Panc1 (cell line): ENCODE measurements around the gene ABHD11. TPM values are rescaled to one million over a fixed set of nuclear protein-coding genes. Genes with fewer than 3 reads are reported as not detected.
A peak's percentile ranks its signal among the peaks of the same experiment; 100 is the strongest.

Experiments used
- ATAC-seq: fragments of 200-7000 bp; cut with Tn5 transposase; 2 replicates; pipeline ENCODE4 v1.9.1; 2020; ENCODE audit warnings: mild to moderate bottlenecking, moderate library complexity
- BruUV-seq: library from RNA; stranded (reverse); fragments of 400-500 nt; replicated peaks from 2 replicates; lab custom pipeline; 2021; lab: Mats Ljungman, UMichigan
- CTCF ChIA-PET: fragments of 300-600 bp; sonication (Branson Sonifier 250); formaldehyde crosslinking; loops from one replicate; lab custom pipeline; 2022; ENCODE audit warnings: antibody characterized with exemption; lab: Charles Lee
- POLR2A ChIA-PET: fragments of 300-600 bp; sonication (Branson Sonifier 250); formaldehyde crosslinking; loops from one replicate; lab custom pipeline; 2022; ENCODE audit warnings: antibody characterized with exemption; lab: Charles Lee
- DNase-seq: peaks from one replicate; pipeline ENCODE4 v3.0.0-alpha.2; 2010; ENCODE audit warnings: low read depth, low spot score
- H3K27ac ChIP-seq: 2 replicates; pipeline ENCODE4 v1.5.1; 2011; ENCODE audit warnings: mild to moderate bottlenecking, low read length, inconsistent platforms
- H3K27me3 ChIP-seq: fragments of 200-500 bp; sonication (Bioruptor generic); 2 replicates; pipeline ENCODE4 v1.6.0; 2014; ENCODE audit warnings: low read length, inconsistent platforms; ENCODE audit not compliant: control insufficient read depth, insufficient read depth
- H3K36me3 ChIP-seq: fragments of 200-500 bp; sonication (Bioruptor generic); 2 replicates; pipeline ENCODE4 v1.5.1; 2014; ENCODE audit warnings: inconsistent platforms, mild to moderate bottlenecking, low read length, moderate library complexity; ENCODE audit not compliant: control insufficient read depth, insufficient read depth
- H3K4me1 ChIP-seq: 2 replicates; pipeline ENCODE4 v1.5.1; 2011; ENCODE audit warnings: inconsistent platforms, mild to moderate bottlenecking, low read length, moderate library complexity; ENCODE audit not compliant: control insufficient read depth, insufficient read depth
- H3K4me3 ChIP-seq, 2 experiments: 2 replicates each; pipeline ENCODE4 v1.5.1; 2011 to 2012; ENCODE audit warnings: low read depth in 2 of 2, low read length in 2 of 2, mild to moderate bottlenecking in 2 of 2, inconsistent platforms in 1 of 2, moderate library complexity in 1 of 2
- H3K9me3 ChIP-seq: fragments of 200-500 bp; sonication (Bioruptor generic); 2 replicates; pipeline ENCODE4 v1.5.1; 2014; ENCODE audit warnings: low read depth, mild to moderate bottlenecking, inconsistent platforms, low read length, moderate library complexity; ENCODE audit not compliant: control insufficient read depth, insufficient read depth
- POLR2AphosphoS5 ChIP-seq: IDR thresholded peaks from 2 replicates; pipeline ENCODE4 v1.6.1; 2012; ENCODE audit warnings: mild to moderate bottlenecking, low read depth, low read length, moderate library complexity
- REST ChIP-seq, 2 experiments: IDR thresholded peaks; 2 replicates each; pipeline ENCODE4 v1.6.1; 2011 to 2012; ENCODE audit warnings: low read depth in 2 of 2, control low read depth in 1 of 2, low read length in 1 of 2, mild to moderate bottlenecking in 1 of 2, moderate library complexity in 1 of 2; ENCODE audit not compliant: insufficient read depth in 1 of 2
- SIN3A ChIP-seq: IDR thresholded peaks from 2 replicates; pipeline ENCODE4 v1.6.1; 2012; ENCODE audit warnings: low read depth, mild to moderate bottlenecking, low read length, moderate library complexity, borderline replicate concordance; ENCODE audit not compliant: insufficient read depth
- TCF7L2 ChIP-seq: IDR thresholded peaks from 2 replicates; pipeline ENCODE4 v1.6.1; 2011; ENCODE audit warnings: mild to moderate bottlenecking, low read depth, low read length, inconsistent platforms
- in situ Hi-C: cut with HindIII; loops from 2 replicates; pipeline ENCODE4 v1.10.0; 2016; ENCODE audit warnings: low sequenced_read_pairs, low pct_unique_long_range_greater_than_20kb
- intact Hi-C: fragments of 100-400 bp; cut with micrococcal nuclease; formaldehyde crosslinking; loops from one replicate; pipeline ENCODE4 v1.10.0; 2022; ENCODE audit not compliant: unreplicated experiment
- total RNA-seq: library from RNA; stranded (reverse); gene quantifications from one replicate; pipeline ENCODE4 v1.2.1, GENCODE V29; 2021; ENCODE audit not compliant: unreplicated experiment

Gene ABHD11
- total RNA-seq, 1 experiment from 2014 or later, result 54.2 TPM

DNA sequence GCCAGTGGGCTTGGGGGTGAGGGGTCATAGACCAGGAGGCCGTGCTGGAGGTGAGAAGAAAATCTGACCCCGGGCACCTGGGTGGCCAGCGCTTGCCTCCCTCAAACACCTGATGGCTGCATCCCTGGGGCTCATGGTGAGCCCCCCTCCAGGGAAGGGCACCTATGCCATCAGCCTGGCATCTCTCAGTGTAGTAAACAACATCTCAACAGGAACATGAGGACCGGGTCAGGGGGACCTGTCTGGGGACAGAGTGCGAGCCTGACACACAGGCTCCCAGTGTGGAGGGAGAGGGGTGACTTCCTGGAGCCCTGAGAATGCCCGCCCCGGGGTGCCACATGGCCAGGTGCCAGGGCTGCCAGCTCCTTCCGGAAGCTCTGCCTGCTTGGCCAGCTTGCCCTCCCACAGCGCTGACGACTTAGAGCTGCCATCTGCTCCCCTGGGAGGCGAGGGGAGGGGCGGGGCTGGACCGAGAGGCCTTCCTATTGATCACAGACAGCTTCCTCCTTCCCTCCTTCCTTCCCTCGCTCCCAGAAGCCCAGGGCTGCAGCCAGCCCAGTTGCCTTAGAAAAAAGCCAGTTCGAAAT, 31.5 kb downstream of the ABHD11 start:
- DNase-seq (no peak), ATAC-seq (peak; percentile 30)
- Histone ChIP-seq H3K9me3 (no peaks in the 10 kb centered on the region), H3K4me3 (peak overlapping the region in 1 of 2 experiments; percentile 4; a peak in 1 of 4 replicates), H3K4me1 (peaks cover 87% of the 10 kb centered on the region), H3K27ac (peak overlapping the region; percentile 93), H3K27me3 (no peaks in the 10 kb centered on the region), H3K36me3 (no peaks in the 10 kb centered on the region; the same call in 1 of the 2 replicates)
- no peak for TF ChIP-seq SIN3A
- intact Hi-C loops, result no loop called here
- in situ Hi-C loops, result no loop called here
- ChIA-PET CTCF (interaction anchor here (1.1 kb wide), 1 partner anchor 9 kb away, joined by 6 read pairs; no protein-coding TSS in a partner anchor), POLR2A (interaction anchor here (0.5 to 0.6 kb wide), 2 partner anchors 88 to 439 kb away, joined by 5 to 24 read pairs; no protein-coding TSS in a partner anchor)
- no TSS peak for BruUV-seq

DNA sequence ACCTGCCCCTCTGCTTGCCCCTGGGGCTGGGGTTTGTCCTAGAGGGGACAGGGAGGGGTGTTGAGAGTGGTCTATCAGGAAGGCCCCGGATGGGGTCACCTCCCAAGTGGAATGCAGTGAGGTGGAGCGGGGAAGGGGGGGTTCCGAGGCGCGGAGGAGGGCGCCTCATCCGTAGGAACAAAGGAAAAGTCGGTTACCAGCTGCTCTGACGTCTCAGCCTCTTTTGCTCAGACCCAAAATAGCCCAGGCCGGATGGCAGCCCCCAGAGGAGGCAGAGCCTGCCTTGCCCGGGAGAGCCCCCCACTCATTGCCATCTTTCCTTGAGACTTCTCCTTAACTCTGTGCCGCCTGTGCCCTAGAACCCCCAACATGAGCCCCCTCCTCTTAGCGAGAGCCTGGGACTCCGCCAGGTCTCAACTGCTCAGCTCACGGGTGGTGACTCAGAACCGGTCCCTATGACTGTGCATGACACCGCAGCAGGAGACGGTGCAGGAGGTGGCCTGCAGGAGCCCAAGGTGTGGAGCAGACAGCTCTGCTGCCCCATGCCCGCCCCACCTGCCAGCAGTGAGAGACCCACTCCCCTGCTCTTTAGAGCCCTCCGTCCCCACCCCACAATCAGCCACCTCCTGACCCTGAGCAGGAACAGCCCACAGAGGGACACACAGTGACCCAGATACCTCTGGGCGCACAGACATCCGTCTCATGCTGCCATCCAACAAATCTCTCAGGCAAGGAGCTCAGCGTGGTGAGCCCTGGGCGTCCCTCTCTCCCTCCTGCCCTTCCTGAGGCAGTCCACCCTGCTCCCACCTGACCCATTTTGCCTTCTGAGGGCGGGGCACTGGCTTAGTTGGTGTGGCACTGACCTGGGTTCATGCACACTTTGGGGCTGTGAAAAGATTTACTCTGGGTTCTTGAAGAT, 32.2 kb downstream of the ABHD11 start:
- H3K36me3 ChIP-seq, result no peaks in the 10 kb centered on the region; the same call in 1 of the 2 replicates
- ATAC-seq, result peak; percentile 65

More for the DNA sequence above, 32.2 kb downstream of the ABHD11 start:
- in situ Hi-C loops (no loop called here), intact Hi-C loops (no loop called here)
- TF ChIP-seq TCF7L2 (peak; percentile 24; the same call in 1 of the 2 replicates), REST (IDR thresholded peaks at IDR 0.05; ENCODE audit: insufficient read depth in 1 of 2, low read depth in 2 of 2, low read length in 1 of 2) (no peak), POLR2AphosphoS5 (peak; percentile 64)
- ChIA-PET CTCF (interaction anchor here (0.6 to 1.1 kb wide), 2 partner anchors 8 to 386 kb away, joined by 3 to 6 read pairs; no protein-coding TSS in a partner anchor), POLR2A (interaction anchor here (0.5 to 0.6 kb wide), 3 partner anchors 54 to 440 kb away, joined by 5 to 24 read pairs (median 5); no protein-coding TSS in a partner anchor)
- no TSS peak for BruUV-seq
- H3K4me1 ChIP-seq, result peaks cover 82% of the 10 kb centered on the region
- H3K9me3 ChIP-seq, result no peaks in the 10 kb centered on the region
- H3K27me3 ChIP-seq, result no peaks in the 10 kb centered on the region
- H3K27ac ChIP-seq, result peak overlapping the region; percentile 93
- DNase-seq, result peak; percentile 89
- H3K4me3 ChIP-seq, result peak overlapping the region in 1 of 2 experiments; percentile 4; a peak in 2 of 4 replicates
